NCI-H1417 treated with DMSO at 0.1 percent for 48 hours (cell line): ENCODE data around the gene MROH9.

Source experiments
- DNase-seq: peaks from one replicate; lab custom pipeline; 2025; lab: John Stamatoyannopoulos, UW

MROH9 gene

DNA sequence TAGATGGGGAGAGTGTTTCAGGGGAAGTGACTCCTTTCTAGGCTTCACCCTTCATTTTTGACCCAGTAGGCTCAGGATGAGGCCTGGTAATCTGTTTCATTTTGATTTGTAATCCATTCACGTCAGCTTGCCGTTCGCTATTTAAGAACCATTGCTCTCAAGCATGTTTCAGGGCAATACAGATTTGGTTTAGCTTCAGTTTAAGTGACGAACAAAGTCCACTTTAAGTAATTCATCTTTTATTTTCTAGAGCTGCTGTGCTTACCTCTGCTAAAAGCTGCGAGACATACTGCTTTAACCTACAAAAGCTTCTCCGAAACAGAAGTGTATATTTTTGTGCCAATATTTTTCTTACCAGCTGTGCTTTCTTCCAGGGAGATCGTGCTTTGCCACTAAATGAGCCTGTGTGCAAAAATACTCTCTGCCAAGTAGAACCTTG is 146.4 kb downstream of the MROH9 start:
- DNase-seq = no peak

DNA sequence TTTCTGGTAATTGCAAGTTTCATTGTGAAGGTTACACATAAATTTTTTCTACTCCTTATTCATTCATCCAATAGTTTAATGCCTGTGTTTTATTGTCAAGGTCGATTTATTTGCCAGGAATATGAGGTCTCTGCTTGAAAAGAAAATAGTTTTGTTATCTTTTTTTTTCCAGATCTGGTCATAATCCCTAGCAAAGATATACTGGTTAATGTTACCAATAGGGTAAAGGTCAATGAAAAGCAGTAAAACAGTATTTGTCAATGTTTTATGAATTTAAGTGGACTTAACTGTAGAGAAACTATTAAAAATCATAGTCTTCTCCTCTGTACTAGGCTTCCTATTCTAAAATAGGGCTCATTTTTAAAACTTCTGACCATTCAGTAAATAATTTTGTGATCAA is 147.3 kb downstream of the MROH9 start:
- no peak for DNase-seq

DNA sequence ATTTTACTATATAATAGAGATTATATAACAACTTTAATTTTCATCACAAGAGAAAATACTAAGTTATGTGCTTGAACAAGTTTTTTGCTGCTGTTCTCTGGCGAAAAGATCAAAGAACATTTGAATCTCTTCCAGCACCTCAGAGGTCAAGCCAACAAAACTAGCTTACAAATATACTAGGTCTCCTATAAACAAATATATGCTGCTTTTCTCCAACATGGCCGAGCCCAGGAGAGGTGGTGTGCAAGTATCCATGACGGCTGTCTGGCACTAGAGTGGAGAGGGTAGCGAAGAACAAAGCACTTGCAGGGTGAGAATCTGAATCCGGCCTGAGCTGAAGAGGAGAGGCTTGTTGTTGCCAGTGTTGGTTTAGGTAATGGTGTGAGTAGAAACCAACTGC is 147.9 kb downstream of the MROH9 start:
- no peak for DNase-seq

DNA sequence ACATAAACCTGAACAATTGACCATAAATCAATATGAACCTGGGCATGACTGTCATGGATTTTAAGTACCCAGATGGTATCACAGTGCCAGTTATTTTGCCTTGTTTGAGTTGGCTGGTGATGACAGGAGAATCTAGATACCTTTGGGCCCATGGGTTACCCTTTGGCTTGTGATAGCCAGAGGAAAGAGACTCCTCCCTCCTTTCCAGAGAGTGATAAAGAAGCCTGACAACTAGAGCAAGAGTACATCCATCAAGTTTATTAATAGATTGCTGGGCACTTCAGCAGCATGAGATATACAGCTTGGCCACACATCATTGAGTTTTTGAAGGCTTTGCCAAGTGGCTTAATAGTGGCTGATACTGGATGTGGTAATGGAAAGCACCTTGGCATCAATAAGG is 148.8 kb downstream of the MROH9 start:
- no peak for DNase-seq

DNA sequence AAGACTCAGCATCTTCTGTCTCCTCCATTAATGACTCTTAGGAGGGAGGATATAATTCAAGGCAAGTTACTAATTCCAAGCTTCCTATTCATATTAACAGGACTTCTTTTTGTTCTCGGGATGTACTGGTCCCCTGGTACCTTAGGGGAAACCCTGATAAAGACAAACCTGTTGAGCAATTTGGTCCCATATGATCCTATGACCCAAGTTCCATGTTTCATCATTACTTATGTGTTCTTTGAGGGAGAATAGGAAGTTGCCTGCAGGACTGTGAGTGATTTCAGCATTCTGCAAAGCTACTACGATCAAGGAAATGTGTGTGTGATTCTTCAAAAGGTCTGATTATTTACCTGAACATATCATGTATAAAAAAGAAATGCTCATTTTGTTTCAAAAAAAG is 149.5 kb downstream of the MROH9 start:
- DNase-seq = no peak

DNA sequence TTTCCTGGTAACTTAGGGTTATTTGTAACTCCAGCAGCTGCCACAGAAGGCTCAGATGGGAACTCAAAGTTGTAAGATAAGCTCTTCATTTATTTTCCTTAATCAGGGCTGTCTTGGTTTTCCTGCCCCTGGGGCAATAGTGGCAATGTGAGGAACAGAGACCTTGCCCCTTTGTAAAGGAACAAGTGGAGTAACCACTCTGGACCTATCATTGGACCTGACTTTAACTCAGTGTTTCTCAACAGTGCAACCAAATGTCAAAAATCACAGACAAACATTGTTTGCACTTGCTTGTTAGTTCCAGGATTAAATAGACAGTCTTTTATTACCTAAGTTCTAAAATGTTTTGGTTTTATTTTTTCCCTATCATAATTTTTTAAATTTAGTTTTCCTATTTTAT is 152.6 kb downstream of the MROH9 start:
- no peak for DNase-seq

DNA sequence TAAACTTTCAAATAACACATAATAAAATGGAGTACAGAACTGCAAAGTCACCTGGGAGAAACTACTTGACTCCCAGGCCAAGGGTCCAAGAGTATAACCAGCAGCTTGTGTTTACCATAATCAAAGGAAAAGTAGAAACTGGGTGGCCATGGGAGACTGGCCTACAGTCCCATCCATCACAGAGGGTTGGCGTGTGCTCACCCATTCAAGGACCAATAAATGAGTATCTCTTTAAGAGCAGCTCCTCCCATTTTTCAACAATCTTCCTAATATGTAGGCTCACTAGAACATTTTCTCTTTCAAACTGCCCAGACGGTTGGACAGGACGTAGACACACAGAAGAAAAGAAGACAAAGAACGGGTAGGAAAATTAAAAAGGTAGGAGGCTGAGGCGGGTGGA is 155.3 kb downstream of the MROH9 start, which contains the start of gene FMO3:
Gene FMO3 (plus strand): TSS at position 302 of the 400 bp plus-strand sequence. CDS start 1,754 bp downstream, outside the sequence.
- no peak for DNase-seq

DNA sequence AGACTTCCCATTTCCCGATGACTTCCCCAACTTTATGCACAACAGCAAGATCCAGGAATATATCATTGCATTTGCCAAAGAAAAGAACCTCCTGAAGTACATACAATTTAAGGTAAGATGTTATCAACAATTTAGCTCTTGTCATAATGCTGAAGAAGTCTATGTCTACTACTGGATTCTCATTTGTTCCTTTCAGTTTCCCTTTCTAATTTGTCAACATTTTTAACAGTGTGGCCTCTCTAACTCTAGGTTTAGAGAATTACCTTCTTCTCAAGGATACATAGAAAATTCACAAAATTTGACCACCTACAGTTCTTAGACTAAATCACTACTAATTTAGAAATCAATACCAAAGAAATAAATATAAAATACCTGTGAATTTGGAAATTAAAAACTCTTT is 168.5 kb downstream of the MROH9 start:
- DNase-seq = no peak

DNA sequence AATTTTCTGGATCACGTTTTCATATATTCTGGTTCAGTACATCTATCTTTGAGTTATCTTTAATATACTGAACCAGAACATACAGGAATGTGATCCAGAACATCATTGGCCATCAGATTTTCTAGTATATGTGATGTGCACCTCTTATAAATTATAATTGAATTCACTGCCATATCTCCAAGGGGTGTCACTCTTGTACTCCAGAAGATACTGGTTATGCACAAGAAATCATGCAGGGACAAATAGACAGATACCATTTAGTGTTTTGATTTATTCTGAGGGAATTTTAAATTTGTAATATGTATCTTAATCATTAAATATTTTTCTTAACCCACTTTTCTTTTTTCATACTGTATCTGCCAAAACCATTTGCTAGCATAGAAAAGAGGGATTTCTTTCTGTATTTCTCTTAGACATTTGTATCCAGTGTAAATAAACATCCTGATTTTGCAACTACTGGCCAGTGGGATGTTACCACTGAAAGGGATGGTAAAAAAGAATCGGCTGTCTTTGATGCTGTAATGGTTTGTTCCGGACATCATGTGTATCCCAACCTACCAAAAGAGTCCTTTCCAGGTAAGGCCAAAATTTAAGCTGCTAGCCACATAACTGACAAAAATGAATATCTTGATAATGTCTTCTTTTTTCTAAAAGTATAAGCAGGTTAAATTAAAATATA is 172.1 kb downstream of the MROH9 start:
- DNase-seq = no peak

DNA sequence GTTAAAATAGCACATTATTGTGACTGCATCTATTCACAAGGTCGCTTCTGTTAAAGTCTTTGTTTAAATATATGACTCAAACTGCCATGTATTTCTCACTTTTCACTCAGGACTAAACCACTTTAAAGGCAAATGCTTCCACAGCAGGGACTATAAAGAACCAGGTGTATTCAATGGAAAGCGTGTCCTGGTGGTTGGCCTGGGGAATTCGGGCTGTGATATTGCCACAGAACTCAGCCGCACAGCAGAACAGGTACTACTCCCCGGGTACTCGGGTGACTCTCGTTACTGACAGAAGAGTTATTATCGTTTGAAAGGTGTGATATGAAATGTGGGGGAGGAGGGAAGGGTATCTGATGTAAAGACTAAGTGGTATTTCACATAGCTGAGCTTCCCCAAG is 172.6 kb downstream of the MROH9 start:
- DNase-seq = no peak

DNA sequence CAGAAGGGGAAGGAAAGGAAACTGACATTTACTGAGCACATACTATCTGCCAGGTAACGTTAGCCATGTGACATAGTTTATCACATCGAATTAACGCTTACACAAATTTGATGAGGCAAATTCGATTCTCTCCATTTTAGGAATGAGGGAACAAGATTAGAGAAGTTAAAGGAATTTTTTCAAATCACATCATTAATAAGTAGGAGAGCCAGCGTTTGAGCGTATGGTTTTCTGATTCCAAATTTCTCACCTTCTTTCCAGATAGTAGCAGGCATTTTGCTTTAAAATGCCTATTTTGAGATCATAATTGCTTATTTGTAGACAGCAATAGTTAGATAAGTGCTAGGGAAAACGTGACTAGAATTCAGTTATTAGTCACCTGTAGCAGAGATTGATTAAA is 174.6 kb downstream of the MROH9 start:
- DNase-seq = no peak

DNA sequence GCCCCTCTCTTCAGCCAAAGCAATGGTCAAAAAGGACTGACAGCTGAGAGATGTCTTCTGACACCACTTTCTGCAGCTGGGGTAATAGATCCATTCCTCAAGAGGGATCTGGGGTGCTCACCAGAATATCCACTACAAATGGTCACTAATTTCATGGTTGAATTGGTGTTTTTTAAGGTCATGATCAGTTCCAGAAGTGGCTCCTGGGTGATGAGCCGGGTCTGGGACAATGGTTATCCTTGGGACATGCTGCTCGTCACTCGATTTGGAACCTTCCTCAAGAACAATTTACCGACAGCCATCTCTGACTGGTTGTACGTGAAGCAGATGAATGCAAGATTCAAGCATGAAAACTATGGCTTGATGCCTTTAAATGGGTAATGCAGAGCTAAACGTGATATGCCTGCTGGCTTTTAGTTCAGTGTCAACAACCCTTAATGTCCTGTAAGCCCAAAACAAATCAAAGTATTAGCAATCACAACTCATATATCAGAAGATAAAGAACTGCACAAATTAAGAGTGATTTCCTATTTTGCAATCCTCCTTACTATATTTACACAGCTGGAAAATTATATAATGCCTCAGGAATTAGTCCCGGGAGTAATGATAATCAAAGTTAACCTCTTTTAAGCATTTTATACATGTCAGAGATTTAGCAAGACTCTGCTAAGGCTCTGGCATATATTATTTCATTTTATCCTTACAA is 175.4 kb downstream of the MROH9 start:
- DNase-seq = no peak

DNA sequence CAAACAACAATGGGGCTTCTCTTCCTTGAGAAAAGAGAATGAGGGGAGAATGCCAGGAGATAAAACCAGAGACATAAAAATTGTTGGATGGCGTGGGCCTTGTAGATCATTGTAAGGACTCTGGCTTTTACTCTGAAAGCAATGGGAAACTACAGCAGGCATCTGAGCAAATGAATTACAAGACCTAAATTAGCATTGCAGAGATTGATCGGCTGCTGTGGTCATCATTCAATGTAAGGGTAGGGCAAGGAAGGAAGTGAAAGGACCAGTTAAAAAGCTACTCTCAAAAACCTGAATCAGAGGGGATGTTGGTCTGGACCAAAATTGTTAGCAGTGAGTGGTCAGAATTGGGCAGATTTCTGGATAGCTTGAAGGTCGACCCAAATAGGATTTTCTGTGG is 176.8 kb downstream of the MROH9 start:
- no peak for DNase-seq

DNA sequence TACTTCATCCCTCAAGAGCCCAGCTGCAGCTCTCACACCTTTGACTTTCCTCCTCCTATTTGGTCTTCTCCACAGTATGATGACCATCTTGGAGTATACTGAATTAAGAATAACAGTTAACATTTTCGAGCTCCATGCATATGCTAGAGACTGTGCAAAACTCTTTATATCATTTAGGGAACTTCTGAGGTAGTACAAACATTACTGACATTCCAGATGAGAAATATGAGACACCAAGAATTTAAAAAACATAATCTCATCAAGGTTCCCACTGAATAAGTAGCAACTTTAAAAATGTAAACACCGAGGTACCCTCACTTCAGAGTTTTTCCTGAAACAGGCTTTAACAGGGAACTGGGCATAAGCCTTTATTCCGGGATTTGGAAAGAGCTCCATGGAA is 178.0 kb downstream of the MROH9 start:
- no peak for DNase-seq
